ENCODE results near the gene C19orf12.

C19orf12 gene

GRCh38 chr19:29695765-29696564, 19.1 kb downstream of the C19orf12 start:
- DNase-seq, result no peak

- peak; percentile 93 for DNase-seq
Observed at GRCh38 chr19:29694669-29695627, 20.1 kb downstream of the C19orf12 start.

- no peak for DNase-seq
Observed at GRCh38 chr19:29694161-29694560, 20.9 kb downstream of the C19orf12 start.

- DNase-seq, result peak; percentile 84
Observed at GRCh38 chr19:29690842-29691241, 24.2 kb downstream of the C19orf12 start.

- no peak for DNase-seq
Observed at GRCh38 chr19:29687897-29688728, 26.9 kb downstream of the C19orf12 start.

DNA sequence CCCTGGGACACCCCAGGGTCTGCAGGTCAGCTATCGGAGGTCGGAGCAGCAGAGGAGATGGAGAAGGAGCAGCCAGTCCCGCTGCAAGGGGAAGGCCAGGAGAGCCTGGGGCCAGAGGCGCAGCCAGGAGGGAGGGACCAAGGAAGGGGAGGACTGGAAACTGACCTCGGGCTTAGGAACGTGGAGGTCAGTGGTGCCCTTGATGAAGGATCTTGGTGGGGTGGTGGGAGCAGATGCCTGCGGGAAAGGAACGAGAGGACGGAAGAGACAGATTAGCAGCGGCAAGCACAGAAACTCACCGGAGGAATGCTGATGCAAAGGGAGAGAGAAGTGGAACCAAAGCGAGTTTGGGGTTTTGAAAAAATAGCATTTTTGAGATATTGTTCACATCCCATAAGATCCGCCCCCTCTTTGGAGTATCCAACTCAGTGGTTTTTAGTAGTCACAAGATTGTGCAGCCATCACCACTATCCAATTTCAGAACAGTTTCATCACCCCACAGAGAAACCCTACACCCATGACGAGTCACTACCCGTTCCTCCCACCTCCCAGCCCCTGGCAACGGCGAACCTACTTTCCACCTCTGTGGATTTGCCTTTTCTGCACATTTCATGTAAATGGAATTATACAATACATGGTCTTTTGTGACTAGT, 27.7 kb downstream of the C19orf12 start:
- no peak for DNase-seq

DNA sequence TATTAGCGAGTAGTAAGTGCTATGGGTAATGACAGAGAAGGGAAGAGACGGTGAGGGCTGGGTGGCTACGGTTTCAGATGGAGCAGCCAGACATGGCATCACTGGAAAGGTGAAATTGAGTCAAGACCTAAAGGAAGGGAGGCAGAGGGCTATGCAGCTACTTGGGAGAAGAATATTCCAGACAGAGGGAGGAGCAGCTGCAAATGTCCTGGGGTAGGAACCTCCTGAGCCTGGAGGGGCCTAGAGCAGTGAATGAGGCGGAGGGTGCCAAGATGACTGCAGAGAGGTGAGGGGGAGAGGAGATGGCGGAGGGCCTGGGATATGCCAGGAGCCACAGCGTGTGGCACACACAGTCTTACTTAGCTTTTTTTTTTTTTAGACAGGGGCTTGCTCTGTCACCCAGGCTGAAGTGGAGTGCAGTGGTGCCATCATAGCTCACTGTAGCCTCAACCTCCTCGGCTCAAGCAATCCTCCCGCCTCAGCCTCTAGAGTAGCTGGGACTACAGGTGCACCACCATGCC, 28.7 kb downstream of the C19orf12 start:
- no peak for DNase-seq

DNA sequence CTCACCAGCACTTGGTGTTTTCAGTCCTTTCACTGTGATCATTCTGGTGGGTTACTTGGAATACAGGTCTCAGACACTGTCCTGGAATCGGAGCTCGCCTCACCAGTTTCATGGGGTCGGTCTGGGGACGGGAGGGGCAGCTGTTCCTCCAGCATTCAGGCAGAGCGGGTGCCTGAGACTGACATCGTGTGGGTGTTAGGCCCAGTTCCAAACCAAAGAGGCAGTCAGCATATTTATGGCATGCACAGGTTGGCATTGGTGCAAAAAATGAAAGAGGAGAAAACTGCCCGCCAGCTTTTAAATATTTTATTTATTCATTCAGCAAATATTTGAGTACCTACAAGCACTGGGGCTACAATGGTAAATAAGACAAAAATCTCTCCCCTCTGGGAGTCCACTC, 29.7 kb downstream of the C19orf12 start:
- DNase-seq, result no peak

DNA sequence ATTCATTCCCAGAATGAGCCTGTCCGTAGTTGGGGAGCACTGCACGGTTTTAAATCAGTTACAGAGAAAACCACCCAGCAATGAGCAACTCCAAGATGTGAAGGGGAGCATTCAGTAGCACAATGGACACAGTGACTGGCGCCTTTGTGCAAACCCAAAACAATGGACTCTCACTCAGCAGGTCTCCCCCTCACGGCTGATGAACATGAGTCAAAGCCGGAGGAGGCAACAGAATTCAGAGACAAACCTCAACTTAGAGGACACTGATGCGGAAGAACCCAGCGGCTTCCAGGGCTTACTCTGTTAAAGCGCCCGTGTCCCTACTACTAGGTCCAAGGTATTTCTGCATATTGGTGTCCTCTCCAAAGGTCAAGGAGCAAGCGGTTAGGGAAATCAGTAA, 32.1 kb downstream of the C19orf12 start:
- DNase-seq, result no peak

DNA sequence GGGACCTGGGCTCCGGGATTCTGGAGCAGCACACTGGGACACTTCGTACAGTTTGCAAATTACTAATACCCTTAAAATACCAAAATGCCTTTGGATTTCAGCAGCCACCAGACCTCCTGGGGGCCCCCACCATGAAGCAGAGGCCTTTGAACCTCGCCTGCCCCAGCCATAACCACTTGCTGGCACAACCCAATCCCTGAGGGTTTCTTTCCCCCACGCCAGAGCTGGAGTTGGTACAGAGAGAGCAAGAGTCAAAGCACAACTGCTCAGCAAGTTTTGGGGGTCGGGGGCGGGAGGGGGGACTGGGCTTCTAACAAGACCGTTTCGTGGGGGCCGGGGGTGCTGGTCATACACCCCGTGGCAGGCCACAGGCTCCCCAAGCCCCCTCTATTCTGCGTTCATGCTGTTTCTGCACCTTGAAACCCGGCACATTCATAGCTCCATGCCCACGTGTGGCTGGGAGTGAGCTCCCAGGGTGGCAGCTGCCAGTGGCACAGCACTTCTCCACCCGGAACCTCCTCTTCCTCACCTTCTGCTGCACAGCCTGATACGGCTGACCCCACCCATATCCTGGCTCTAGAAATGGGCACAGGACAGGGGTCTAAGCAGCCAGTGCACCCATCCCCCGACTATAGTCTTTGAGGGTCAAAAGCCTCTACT, 32.7 kb downstream of the C19orf12 start:
- no peak for DNase-seq

DNA sequence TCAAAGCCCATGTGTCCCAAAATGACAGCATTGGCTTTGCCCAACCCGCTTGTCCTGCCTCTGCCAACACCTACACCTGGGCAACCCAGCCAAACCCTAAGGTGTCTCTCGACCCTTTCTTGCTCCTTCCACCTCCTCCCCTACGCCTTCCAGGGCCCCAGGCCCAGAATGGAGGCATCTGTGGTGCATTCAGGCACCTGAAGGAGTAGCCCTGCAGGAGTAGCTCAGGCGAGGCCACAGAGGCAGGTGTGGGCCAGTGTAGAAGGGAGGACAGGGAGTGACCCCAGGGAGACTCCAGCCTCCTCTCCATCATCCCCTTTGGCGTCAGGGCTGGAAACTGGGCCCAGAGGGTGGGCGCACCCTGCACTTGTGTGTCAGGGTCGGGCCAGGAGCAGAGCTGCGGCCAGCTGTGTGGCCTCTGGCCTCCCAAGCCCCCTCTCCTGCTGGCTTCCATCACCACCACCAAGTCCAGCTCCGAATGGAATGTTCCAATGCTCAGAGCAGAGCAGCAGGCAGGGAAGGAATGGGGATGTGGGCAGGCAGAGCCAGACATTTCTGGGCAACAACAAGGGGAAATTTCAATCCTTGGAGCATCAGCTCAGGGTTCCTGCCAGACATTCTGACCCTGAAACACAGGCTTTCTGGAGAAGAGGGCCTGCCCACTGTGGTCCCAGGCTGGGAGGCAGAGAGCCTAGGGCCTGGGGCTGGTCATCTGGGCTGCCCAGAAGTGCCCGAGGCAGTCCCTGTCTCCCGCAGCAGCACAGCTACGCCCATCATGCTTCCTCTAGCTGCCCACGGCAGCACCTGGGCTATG, 33.4 kb downstream of the C19orf12 start:
- no peak for DNase-seq

- DNase-seq, result no peak
Observed at GRCh38 chr19:29680937-29681336, 34.1 kb downstream of the C19orf12 start.

GRCh38 chr19:29680447-29680846, 34.6 kb downstream of the C19orf12 start:
- DNase-seq, result peak; percentile 91

GRCh38 chr19:29679598-29680210, 35.4 kb downstream of the C19orf12 start:
- no peak for DNase-seq

DNA sequence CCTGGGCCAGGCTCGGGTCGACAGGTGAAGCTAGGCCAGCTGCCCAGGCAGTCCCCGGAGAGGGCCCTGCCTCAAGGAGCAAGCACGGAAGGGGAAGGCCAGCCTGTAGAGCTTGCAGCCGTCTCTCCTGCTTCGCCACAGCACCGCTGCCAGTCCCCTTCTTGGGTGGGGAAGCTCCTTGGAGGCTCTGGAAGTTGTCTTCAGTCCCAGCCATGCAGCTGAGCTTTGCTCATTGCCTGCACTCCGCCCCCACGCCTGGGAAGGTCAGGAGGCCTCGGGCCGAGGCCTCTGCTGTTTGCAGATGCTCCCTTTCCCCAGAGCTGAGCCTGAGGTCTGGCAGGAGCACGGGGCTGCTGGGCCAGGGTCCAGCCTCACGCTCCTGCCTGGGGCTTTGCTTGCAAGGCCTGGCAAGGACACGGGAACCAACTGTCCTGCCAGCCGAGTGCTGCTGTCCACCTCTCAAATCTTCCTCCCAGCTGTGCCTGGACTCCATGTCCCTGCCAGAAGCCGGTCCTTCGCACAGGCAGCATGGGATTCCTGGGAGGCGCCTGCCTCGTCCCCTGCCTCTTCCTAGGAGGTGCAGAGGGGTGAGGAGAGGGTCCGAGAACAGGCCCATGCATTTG, 36.5 kb downstream of the C19orf12 start:
- no peak for DNase-seq

- DNase-seq, result no peak
Observed at GRCh38 chr19:29677001-29677817, 37.9 kb downstream of the C19orf12 start.

DNA sequence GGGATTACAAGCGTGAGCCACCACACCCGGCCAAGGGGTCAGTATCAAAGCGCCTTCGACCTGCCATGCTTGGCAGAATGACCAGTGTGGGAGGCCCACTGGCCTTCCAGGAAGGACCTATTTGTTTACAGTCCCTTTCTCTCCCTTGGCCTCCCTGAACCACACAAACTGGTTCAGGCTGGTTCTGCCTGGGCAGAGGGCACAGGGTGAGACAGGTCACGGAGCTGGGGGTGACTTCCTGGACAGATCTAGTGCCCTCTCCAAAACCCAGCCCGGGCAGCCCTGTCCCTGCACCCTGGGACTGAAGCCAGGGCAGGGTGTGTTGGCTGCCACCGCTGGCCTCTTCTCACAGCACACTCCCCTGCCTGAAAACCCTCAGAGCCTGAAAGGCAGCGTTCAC, 38.5 kb downstream of the C19orf12 start:
- no peak for DNase-seq

DNA sequence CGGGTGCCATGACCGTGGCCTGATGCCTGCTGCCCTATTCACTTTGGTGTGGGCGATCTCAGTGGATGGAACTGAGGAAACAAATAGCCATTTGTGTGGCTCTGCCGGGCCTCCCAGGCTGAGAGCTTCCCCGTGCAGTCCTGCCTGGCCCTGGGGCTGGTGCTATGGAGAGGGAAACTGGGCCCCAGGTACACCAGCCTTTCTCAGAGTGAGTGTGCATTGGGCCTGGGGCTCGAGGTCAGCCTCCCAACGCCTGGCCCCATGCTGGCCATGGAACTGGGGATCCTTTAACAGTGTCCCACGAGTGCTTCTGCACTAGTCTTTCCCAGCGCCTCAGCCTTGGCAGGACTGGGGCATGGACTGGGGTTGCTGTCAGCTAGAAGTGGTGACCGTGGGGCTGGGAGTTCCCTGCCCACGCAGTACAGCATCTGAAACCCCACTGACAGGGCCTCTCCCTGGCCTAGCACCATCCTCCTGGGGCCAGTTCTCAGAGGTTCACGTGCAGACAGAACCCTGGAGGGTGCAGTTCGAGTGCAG, 39.3 kb downstream of the C19orf12 start:
- DNase-seq, result no peak
